Left colon (tissue), 2 donors: ENCODE results near the gene RSRC1. TPM values are rescaled to one million over a fixed set of nuclear protein-coding genes. Genes with fewer than 3 reads are reported as not detected.

Experiments used
- ATAC-seq: fragments of 200-7000 bp; cut with Tn5 transposase; one replicate; pipeline ENCODE4 v1.9.1; 2020; ENCODE audit warnings: mild to moderate bottlenecking, moderate library complexity
- DNase-seq, 2 donors: peaks; one replicate each; pipeline ENCODE4 v3.0.0-alpha.2; 2020
- intact Hi-C, 2 donors: fragments of 100-400 bp; cut with DNase I in 1 of 2; cut with micrococcal nuclease in 1 of 2; formaldehyde crosslinking; loops; one replicate each; pipeline versions ENCODE4 v1.11.2 to v1.14.0; 2022; cut with DNase I, micrococcal nuclease
- total RNA-seq, 2 donors: library from RNA; stranded (reverse); fragmentation: NEBNext Ultra II Directional; extraction: Animal tissue kit (Norgen Biotek cat#: 25700); gene quantifications; one replicate each; pipeline ENCODE4 v1.2.1, GENCODE V29; 2021
- donor health status: DM: no; HTN: no; CAD: no.
- donor health status: DM: yes; HTN: yes; CAD: no.

RSRC1 gene
- total RNA-seq, 2 donors from 2014 or later = 24.9 to 30.6 TPM

GRCh38 chr3:158590223-158590622, 480.3 kb downstream of the RSRC1 start:
- ATAC-seq = no peak
- no peak for DNase-seq
- intact Hi-C loops = no loop called here

Other genes with a start within 250 kb of the RSRC1 start
- gene SHOX2, start 3.7 kb upstream of the RSRC1 start, total RNA-seq = under 1 TPM; 0.09 to 0.36 TPM